Stomach smooth muscle (tissue), 2 donors: ENCODE data around the gene EPS8L3.
"Not testable (repeated sequence)": the region's sequence is repeated elsewhere in the genome, so short reads cannot be mapped to it uniquely, and the experiment has no call there.

Source experiments
- H3K27ac ChIP-seq: one replicate; pipeline ENCODE4 v1.7.0; 2013; ENCODE audit warnings: mild to moderate bottlenecking, low read length, inconsistent platforms
- H3K27me3 ChIP-seq, 2 donors: one replicate each; pipeline ENCODE4 v1.7.0; 2013; ENCODE audit warnings: low read length in 2 of 2; ENCODE audit not compliant: insufficient read depth in 2 of 2, control insufficient read depth in 1 of 2
- H3K36me3 ChIP-seq, 2 donors: one replicate each; pipeline ENCODE4 v1.7.0; 2013; ENCODE audit warnings: low read length in 2 of 2; ENCODE audit not compliant: control insufficient read depth in 2 of 2, insufficient read depth in 2 of 2
- H3K4me1 ChIP-seq: one replicate; pipeline ENCODE4 v1.7.0; 2013; ENCODE audit warnings: low read length; ENCODE audit not compliant: control insufficient read depth, insufficient read depth
- H3K4me3 ChIP-seq, 2 donors: one replicate each; pipeline ENCODE4 v1.7.0; 2013; ENCODE audit warnings: low read length in 2 of 2
- H3K9ac ChIP-seq, 2 donors: one replicate each; pipeline ENCODE4 v1.7.0; 2013; ENCODE audit warnings: low read length in 2 of 2, mild to moderate bottlenecking in 1 of 2
- H3K9me3 ChIP-seq, 2 donors: one replicate each; pipeline ENCODE4 v1.7.0; 2013; ENCODE audit warnings: low read length in 2 of 2; ENCODE audit not compliant: control insufficient read depth in 2 of 2
- donor health status: healthy.
- donor health status: Pancreatic carcinoma.

Gene EPS8L3

DNA sequence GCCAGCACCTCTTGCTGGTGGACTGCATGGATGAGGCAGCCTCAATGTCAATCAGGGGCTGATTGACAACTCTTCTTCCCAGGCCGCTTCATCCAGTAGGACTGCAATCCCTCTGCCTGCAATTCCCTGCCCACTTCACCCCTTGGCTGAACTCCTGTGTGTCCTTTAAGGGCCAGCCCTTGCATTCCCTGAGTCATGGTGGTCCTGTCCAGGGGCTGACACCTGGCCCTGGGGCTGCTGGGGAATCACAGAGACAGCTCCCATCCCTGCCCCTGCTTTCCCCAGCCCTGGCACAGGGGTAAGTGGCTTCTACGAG, 4.6 kb upstream of the EPS8L3 start:
- H3K27me3 ChIP-seq, result no peaks in the 10 kb centered on the region
- H3K27ac ChIP-seq, result no peak overlapping the region
- H3K4me3 ChIP-seq, result no peak overlapping the region
- peaks cover 6% of the 10 kb centered on the region for H3K4me1 ChIP-seq
- no peaks in the 10 kb centered on the region for H3K36me3 ChIP-seq
- H3K9me3 ChIP-seq, result no peaks in the 10 kb centered on the region
- H3K9ac ChIP-seq, result no peak overlapping the region

DNA sequence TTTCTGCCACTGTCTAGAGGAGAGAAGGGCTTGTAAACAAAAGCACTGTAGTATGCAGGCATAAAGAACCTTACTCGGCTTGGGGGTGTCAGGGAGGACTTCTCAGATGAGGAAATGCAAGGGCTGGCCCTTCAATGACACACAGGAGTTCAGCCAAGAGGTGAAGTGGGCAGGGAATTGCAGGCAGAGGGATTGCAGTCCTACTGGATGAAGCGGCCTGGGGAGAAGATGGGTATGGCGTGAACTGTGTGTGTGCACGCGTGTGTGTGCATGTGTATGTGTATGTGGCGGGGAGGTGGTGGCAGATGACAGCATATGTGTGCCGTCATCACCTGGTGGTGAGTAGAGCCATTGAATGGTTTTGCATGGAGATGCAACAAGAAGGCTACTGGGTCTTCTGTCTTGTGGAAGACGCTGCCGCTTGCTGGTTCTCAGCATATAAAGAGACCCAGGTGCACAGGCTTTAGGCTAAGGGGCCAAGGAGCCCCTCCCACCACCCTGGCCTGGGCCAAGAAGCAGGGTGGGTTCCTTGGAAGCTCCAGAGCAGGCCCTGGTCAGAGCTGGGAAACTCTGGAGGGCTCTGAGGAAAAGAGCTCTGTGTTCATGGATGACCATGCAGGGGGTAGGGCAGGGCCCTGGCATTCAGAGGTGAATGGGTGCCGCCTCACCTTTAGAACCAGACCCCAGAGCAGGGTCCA, 4.1 kb upstream of the EPS8L3 start:
- Histone ChIP-seq H3K4me3 (no peak overlapping the region), H3K27ac (no peak overlapping the region), H3K4me1 (peaks cover 4% of the 10 kb centered on the region), H3K36me3 (no peaks in the 10 kb centered on the region), H3K27me3 (no peaks in the 10 kb centered on the region), H3K9ac (no peak overlapping the region), H3K9me3 (no peaks in the 10 kb centered on the region)

DNA sequence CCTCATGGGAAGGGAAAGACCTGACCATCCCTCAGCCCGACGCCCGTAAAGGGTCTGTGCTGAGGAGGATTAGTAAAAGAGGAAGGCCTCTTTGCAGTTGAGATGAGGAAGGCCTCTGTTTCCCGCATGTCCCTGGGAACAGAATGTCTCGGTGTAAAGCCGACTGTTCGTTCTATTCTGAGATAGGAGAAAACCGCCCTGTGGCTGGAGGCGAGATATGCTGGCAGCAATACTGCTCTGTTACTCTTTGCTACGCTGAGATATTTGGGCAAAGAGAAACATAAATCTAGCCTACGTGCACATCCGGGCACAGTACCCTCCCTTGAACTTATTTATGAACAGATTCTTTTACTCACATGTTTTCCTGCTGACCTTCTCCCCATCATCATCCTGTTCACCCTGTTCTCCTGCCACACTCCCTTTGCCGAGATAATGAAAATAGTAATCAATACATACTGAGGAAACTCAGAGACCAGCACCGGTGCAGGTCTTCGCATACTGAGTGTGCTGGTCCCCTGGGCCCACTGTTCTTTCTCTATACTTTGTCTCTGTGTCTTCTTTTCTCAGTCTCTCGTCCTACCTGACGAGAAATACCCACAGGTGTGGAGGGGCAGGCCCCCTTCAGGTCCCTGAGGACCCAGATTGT, 3.4 kb upstream of the EPS8L3 start:
- not testable (repeated sequence) for H3K27me3 ChIP-seq, H3K4me3 ChIP-seq, H3K9ac ChIP-seq, H3K27ac ChIP-seq, H3K9me3 ChIP-seq, H3K4me1 ChIP-seq, H3K36me3 ChIP-seq

DNA sequence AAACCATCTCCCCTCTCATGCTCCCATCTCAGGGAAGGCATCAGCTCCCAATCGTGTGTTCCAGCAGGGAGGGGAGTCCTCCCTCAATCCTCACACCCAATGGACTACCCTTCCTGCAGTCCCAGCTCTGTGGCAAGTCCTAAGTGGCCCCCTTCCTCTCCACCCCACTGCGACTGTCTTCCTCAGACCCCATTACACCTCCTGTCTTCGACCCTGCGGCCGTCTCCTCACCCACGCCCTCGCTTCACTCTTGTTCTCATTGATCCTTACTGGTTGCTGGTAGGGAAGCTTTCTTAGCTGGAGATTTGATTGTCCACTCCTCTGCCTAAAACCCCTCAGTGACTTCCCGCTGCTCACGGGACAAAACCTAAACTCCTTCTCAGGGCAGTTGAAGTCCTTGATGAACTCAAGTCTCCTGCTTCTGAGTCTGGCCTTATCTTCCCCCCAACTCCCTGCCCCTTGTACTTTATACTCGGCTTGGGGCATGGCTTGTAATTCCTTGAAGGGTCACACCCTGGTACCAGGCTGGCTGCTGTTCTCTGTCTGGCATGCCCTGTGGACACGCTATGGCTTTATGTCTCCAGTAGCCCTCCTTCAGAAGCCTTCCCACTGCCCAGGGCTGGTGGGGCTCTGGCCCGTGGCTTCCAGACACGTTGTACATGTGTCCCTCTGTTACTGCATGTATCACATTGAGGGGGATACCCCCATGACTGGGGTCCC, 2.3 kb upstream of the EPS8L3 start:
- H3K27me3 ChIP-seq, result no peaks in the 10 kb centered on the region
- H3K9ac ChIP-seq, result no peak overlapping the region
- H3K9me3 ChIP-seq, result no peaks in the 10 kb centered on the region
- no peak overlapping the region for H3K27ac ChIP-seq
- no peak overlapping the region for H3K4me3 ChIP-seq
- H3K36me3 ChIP-seq, result no peaks in the 10 kb centered on the region
- H3K4me1 ChIP-seq, result no peaks in the 10 kb centered on the region

DNA sequence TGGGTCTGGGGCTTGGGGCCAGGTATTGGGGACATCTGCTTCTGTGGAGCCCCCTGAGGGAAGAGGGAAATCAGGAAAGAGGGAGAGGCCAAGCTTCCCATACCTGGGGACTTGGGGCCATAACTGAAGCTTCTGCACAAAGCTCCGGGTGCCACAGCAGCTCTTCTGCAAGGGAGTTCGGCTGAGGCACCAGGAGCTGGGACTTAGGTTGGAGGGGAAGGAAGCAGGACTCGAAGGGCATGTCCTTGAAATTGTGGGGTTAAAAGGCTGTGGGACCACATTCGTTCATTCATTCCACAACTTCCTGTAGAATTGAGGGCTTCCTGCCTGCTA, 1.7 kb upstream of the EPS8L3 start:
- no peak overlapping the region for H3K9ac ChIP-seq
- no peaks in the 10 kb centered on the region for H3K36me3 ChIP-seq
- no peaks in the 10 kb centered on the region for H3K27me3 ChIP-seq
- no peak overlapping the region for H3K27ac ChIP-seq
- H3K4me1 ChIP-seq, result no peaks in the 10 kb centered on the region
- no peak overlapping the region for H3K4me3 ChIP-seq
- no peaks in the 10 kb centered on the region for H3K9me3 ChIP-seq

DNA sequence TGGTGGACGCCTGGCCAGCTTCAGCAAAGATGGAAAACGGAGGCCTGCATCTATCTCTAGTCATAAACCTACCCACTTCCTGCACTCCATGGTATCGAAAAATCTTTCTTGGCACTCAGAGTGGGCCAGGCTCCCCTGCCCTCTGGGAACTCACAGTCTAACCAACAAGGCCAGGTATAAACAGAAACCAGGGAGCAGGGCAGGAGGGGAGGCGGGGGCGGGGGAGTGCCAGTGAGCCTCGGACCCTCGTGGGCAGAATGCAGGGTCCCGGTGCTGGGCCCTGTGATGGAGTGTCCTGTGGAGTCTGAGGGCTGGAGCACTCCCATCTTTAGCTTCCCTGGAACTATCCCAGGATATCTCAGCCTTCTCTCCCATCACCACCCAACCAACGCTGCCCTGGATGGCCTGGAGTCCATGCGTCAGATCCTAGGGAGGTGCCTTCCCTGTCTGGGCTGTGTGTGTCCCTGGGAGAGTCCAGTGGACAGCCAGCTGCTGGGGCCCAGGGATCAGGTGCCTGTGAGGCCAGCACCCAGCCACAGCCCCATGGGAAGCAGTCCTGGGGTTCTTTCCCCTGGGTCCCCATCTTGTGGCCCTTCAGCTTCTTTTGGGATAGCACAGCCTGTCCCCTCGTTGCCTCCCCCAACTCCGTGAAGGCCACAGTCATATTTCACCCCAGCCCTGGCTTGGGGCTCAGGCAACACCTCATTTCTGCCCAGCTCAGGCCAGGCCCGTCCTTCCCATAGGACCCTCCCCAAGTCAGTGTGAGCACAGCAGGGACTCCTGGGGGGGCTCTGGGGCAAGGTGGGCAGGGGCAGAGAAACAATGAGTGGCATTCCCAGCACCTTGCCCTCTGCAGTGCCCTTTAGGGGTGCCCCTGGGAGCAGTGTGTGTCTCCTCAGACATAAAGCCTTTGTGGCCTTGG, 1.1 kb upstream of the EPS8L3 start:
- Histone ChIP-seq H3K9me3 (no peaks in the 10 kb centered on the region), H3K36me3 (no peaks in the 10 kb centered on the region), H3K27ac (no peak overlapping the region), H3K9ac (no peak overlapping the region), H3K4me1 (no peaks in the 10 kb centered on the region), H3K27me3 (no peaks in the 10 kb centered on the region), H3K4me3 (no peak overlapping the region)

DNA sequence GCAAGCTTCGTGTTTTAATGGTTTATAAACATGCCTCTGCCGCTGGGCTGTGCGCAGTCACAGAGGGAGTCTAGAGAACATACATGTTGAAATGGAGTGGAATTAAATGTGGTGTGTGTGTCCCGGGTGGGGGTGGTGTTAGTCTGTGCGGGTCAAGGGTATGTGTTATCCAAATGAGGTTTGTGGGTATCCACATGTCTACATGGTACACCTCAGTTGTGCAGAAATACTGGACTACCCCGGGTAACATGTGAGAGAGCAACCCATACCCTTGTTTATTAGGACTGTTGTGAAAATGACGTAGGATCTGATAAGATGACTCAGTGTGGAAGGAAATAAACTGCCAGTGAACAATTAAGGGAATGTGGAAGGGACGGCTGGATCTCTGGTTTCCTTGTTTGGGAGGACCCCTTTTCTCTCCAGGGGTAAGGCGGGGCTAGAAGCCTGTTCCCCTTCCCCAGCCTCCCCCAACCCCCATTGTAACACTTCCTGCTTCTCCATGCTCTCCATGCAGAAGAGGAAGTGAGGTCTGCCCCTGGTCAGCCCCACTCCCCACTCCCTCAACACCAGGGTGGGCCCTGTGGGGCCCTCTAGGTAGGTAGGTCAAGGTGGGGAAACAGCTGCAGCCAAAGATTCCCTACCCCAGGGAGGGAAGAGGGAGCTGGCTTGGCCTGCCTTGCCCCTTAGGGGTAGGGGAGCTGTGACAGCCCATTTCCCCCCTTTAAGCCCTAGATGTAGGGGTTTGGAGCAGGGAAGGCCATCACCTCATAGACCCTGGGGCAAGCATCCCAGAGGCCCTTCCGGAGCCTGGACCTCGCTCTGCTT, 690 bp downstream of the EPS8L3 start:
- Histone ChIP-seq H3K9ac (peak overlapping the region in 1 of 2 donors; percentile 21), H3K27me3 (no peaks in the 10 kb centered on the region), H3K27ac (no peak overlapping the region), H3K9me3 (no peaks in the 10 kb centered on the region), H3K36me3 (no peaks in the 10 kb centered on the region), H3K4me3 (no peak overlapping the region), H3K4me1 (no peaks in the 10 kb centered on the region)

DNA sequence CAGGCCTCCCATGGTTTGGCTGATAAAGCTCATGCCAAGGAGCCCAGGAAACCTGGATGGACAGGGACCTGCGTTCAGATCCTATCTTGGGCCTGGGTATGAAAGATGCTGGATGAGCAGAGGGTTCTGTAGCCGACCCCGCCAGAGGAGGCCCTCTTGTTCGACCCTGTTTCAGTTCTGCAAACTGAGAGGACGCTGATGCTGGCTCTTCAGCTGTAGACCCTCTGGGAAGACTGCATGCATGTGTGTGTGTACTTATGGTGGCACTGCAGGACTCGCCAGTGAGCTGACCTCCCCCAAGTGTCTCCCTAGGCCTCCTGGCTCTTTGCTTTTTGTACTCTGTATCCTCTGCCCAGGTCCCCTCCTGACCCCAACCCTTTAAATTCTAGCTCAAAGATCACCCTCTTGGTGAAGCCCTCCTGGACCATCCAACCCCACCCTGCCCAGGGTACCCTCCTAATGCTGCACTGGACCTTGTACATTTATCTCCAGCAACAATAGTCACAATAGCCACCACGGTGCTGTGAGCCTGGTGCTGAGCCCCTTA, 1.6 kb downstream of the EPS8L3 start:
- H3K36me3 ChIP-seq, result no peaks in the 10 kb centered on the region
- H3K27me3 ChIP-seq, result no peaks in the 10 kb centered on the region
- no peak overlapping the region for H3K9ac ChIP-seq
- no peak overlapping the region for H3K27ac ChIP-seq
- no peaks in the 10 kb centered on the region for H3K9me3 ChIP-seq
- H3K4me1 ChIP-seq, result no peaks in the 10 kb centered on the region
- H3K4me3 ChIP-seq, result no peak overlapping the region

DNA sequence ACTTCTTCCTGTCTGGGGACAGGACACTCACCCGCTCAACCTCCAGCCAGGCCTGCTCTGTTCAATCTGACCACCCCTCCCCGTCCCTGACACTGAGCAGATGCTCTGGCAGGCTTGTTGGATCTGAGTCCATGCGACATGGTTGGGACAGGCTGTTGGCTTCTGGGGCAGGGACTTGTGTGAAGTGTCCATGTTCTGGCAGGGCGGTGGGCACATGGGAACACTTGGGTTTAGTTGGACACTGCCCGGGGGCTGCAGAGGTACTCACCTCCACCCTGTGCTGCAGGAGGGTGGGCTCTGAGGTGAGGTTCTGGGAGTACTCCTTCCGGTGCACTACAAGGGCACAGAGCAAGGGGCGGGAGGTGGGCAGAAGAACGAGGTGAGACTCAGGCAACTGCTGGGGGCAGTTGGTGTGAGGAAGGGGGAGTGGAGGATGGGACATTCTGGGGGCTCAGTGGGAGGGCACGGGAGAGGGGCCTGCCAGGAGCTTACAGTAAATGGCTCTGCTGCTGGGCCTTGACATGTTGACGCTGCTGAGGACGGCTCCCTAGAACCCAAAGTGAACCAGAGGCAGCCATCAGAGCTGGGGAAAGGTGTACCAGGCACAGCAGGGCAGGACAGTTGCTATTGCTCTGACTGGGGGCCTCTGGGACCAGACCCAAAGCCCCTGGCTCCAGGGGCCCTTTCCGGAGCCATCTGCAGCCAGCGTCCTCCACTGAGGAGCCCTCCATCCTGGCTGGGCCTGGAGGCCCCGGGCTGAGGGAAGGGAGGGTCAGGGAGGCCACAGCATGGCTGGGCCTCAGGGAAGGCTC, 2.3 kb downstream of the EPS8L3 start:
- no peaks in the 10 kb centered on the region for H3K9me3 ChIP-seq
- H3K36me3 ChIP-seq, result no peaks in the 10 kb centered on the region
- no peak overlapping the region for H3K9ac ChIP-seq
- H3K4me3 ChIP-seq, result no peak overlapping the region
- H3K4me1 ChIP-seq, result no peaks in the 10 kb centered on the region
- H3K27me3 ChIP-seq, result no peaks in the 10 kb centered on the region
- H3K27ac ChIP-seq, result no peak overlapping the region
